Measurements from ENCODE around the gene ADAM19. TPM values are rescaled to one million over a fixed set of nuclear protein-coding genes. Genes with fewer than 3 reads are reported as not detected.
A peak's percentile ranks its signal among the peaks of the same experiment; 100 is the strongest.
"Not testable (repeated sequence)": the region's sequence is repeated elsewhere in the genome, so short reads cannot be mapped to it uniquely, and the experiment has no call there.

The ADAM19 gene
- total and polyA plus RNA-seq, 7 donors = 0.27 to 4.5 (median 1.4) TPM

DNA sequence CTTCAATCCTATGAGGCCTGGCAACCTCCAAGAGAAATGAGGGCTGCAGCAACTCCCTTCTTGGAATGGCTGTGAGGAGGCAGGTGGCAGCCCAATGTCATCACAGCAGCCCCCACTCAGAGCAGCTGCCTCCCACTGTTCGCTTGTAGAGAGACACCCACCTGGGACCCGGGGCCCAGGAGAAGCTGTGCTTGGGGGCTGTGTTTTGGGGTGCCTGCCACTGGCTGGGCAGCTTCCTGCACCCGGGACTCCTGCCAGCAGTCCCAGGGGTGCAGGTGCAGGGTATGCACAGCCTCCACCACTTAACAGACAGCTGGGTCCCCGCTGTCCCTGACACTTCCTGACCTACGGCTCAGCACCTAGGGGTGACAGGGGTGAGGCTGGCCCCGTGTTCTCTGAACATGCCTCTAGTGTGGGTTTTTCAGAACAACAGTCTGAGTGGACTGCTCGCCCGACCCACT is 89.3 kb downstream of the ADAM19 start:
- no peak for ATAC-seq
- Histone ChIP-seq H3K4me1 (no peaks in the 10 kb centered on the region), H3K27ac (no peak overlapping the region), H3K4me3 (no peak overlapping the region), H3K36me3 (ENCODE audit: insufficient read depth in 1 of 2, low read depth in 1 of 2) (peaks cover 4 to 55% of the 10 kb centered on the region in 2 donors), H3K9me3 (no peaks in the 10 kb centered on the region), H3K27me3 (ENCODE audit: insufficient read depth in 3 of 3, low read length in 2 of 3) (no peaks in the 10 kb centered on the region)
- TF ChIP-seq, protein P1, sequence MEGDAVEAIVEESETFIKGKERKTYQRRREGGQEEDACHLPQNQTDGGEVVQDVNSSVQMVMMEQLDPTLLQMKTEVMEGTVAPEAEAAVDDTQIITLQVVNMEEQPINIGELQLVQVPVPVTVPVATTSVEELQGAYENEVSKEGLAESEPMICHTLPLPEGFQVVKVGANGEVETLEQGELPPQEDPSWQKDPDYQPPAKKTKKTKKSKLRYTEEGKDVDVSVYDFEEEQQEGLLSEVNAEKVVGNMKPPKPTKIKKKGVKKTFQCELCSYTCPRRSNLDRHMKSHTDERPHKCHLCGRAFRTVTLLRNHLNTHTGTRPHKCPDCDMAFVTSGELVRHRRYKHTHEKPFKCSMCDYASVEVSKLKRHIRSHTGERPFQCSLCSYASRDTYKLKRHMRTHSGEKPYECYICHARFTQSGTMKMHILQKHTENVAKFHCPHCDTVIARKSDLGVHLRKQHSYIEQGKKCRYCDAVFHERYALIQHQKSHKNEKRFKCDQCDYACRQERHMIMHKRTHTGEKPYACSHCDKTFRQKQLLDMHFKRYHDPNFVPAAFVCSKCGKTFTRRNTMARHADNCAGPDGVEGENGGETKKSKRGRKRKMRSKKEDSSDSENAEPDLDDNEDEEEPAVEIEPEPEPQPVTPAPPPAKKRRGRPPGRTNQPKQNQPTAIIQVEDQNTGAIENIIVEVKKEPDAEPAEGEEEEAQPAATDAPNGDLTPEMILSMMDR (IDR thresholded peaks at IDR 0.05) = no peak
- WGBS, 3 donors = 80 to 85% (median 80%) methylated on average over 8 of the region's 8 CpGs
- DNase-seq = no peak
- intact Hi-C loops (cut with DNase I) = no loop called here

DNA sequence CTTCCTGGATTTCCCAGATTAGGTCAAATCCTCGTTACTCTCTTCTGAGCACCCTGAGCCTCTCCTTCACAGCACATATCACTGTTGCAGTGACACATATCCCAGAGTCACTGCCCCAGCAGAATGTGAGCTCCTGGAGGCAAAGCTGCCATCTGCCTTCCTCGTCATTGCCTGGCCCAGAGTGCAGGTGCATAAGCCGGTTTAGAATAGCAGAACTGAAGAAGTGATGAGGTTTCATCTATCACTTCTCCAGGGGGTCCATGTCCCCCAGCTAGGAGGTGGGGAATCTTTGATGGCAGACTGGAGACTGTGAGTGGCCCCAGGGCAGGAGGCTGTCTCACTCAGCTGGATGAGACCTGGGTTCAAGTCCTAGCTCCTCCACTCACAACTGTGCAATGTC is 89.8 kb downstream of the ADAM19 start:
- ATAC-seq = no peak
- H3K27me3 ChIP-seq (ENCODE audit: insufficient read depth in 3 of 3, low read length in 2 of 3) = no peaks in the 10 kb centered on the region
- H3K36me3 ChIP-seq (ENCODE audit: insufficient read depth in 1 of 2, low read depth in 1 of 2) = peaks cover 4 to 55% of the 10 kb centered on the region in 2 donors
- TF ChIP-seq, protein P1 (IDR thresholded peaks at IDR 0.05) = no peak
- no peak overlapping the region for H3K4me3 ChIP-seq
- no peaks in the 10 kb centered on the region for H3K4me1 ChIP-seq
- DNase-seq = no peak
- H3K9me3 ChIP-seq = no peaks in the 10 kb centered on the region
- no peak overlapping the region for H3K27ac ChIP-seq
- 85 to 97% (median 88%) methylated on average over 3 of the region's 3 CpGs for WGBS, 3 donors
- intact Hi-C loops (cut with DNase I) = no loop called here

DNA sequence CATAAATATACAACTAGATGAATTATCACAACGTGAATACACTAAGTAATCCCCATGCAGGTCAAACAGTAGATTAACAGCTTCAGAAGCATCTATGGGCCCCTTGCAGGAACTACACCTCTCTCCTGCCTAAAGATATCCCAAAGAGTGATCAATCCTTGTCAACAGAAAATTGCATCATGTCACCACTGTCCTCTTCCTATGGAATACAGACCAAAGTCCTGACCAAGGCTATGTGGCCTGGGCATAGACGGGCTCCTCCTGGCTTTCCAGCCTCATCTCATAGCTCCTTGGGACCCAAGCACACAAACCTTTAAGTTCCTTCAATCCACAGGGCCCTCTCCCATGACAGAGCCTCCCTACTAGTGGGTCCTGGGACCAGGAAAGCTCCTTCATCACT is 90.2 kb downstream of the ADAM19 start:
- H3K4me1 ChIP-seq = no peaks in the 10 kb centered on the region
- no peak for ATAC-seq
- H3K9me3 ChIP-seq = no peaks in the 10 kb centered on the region
- no peaks in the 10 kb centered on the region for H3K27me3 ChIP-seq (ENCODE audit: insufficient read depth in 3 of 3, low read length in 2 of 3)
- H3K4me3 ChIP-seq = no peak overlapping the region
- TF ChIP-seq, protein P1 (IDR thresholded peaks at IDR 0.05) = no peak
- no peak overlapping the region for H3K27ac ChIP-seq
- H3K36me3 ChIP-seq (ENCODE audit: insufficient read depth in 1 of 2, low read depth in 1 of 2) = peaks cover 4 to 55% of the 10 kb centered on the region in 2 donors
- DNase-seq = no peak
- intact Hi-C loops (cut with DNase I) = no loop called here
- WGBS, 3 donors = 90% methylated on average over 2 of the region's 2 CpGs

DNA sequence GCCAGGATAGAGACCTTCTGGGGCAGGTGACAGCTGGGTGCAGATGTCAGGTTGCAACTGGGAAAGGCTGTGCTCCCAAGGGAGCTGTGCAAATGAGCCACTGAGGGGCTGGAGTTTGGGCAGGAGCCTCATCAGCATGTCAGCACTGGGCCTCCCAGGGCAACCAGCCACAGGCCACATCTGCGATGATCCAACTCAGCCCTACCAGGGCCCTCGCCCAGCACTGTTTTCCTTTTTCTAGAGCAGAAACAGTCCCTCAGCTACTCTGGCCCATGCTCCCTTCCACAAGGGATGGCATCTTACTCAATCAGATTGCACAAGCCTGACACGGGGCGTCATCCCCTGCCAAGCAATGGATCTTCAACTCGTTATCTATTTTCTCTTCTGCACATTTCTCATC is 90.8 kb downstream of the ADAM19 start:
- H3K36me3 ChIP-seq (ENCODE audit: insufficient read depth in 1 of 2, low read depth in 1 of 2) = peaks cover 4 to 50% of the 10 kb centered on the region in 2 donors
- ATAC-seq = peak in 3 of 4 donors; percentile 53 to 80 (median 70)
- TF ChIP-seq, protein P1 (IDR thresholded peaks at IDR 0.05) = no peak
- no peaks in the 10 kb centered on the region for H3K9me3 ChIP-seq
- 61 to 64% (median 63%) methylated on average over 5 of the region's 5 CpGs for WGBS, 3 donors
- no peaks in the 10 kb centered on the region for H3K27me3 ChIP-seq (ENCODE audit: insufficient read depth in 3 of 3, low read length in 2 of 3)
- no peak overlapping the region for H3K27ac ChIP-seq
- no peak overlapping the region for H3K4me3 ChIP-seq
- peak; percentile 46 to 79 for DNase-seq
- intact Hi-C loops (cut with DNase I) = no loop called here
- H3K4me1 ChIP-seq = no peaks in the 10 kb centered on the region

DNA sequence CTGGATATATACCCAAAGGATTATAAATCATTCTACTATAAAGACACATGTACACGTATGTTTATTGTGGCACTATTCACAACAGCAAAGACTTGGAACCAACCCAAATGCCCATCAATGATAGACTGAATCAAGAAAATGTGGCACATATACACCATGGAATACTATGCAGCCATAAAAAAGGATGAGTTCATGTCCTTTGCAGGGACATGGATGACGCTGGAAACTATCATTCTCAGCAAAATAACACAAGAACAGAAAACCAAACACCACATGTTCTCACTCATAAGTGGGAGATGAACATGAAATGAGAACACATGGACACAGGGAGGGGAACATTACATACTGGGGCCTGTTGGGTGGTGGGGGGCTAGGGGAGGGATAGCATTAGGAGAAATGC is 92.9 kb downstream of the ADAM19 start:
- H3K9me3 ChIP-seq; DNase-seq; H3K27ac ChIP-seq; ATAC-seq; H3K4me3 ChIP-seq; intact Hi-C loops (cut with DNase I); H3K4me1 ChIP-seq; H3K27me3 ChIP-seq (ENCODE audit: insufficient read depth in 3 of 3, low read length in 2 of 3): not testable (repeated sequence)
- 73 to 98% (median 80%) methylated on average over 2 of the region's 2 CpGs for WGBS, 3 donors
- peaks cover 0 to 34% of the 10 kb centered on the region in 2 donors for H3K36me3 ChIP-seq (ENCODE audit: insufficient read depth in 1 of 2, low read depth in 1 of 2)

Data from psoas muscle (tissue), 8 donors.